ENCODE data around the gene C4B.
"Not testable (repeated sequence)": the region's sequence is repeated elsewhere in the genome, so short reads cannot be mapped to it uniquely, and the experiment has no call there.

Gene C4B

DNA sequence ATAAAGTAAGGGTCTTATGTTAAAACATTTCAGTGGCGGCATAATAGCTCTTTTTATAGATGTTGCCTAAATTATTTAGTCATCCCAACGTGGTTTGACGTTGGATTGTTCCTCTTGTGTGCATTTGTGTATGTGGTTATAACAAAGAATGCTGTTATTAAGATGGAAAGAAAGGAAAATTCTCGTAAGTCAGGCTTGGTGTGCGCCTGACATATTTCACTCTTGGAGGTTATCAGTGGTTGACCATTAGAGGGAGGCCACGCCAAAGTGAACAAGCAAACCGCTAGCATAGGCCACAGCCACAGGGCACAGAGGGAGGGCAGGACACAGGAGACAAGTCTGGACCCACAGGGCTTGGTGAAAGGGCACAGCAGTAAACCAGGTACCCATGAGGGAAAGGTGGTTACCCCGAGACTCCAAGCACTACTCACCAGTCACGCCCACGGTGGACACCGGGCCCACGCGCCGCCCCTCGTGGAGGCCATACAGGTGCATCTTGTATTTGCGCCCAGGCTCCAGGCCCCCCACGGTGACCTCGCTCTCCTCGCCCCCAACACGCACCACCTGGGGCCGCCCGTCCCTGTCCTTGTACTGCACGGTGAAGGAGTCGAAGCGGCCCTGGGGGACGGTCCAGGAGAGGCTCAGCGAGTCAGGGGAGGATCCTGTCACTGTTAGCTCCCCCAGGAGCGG is 46.5 kb downstream of the C4B start:
- no peak for DNase-seq
- Histone ChIP-seq H3K4me1 (peaks cover 0 to 12% (median 2%) of the 10 kb centered on the region in 4 donors), H3K27ac (no peak overlapping the region), H3K27me3 (no peaks in the 10 kb centered on the region), H3K4me3 (no peak overlapping the region), H3K9me3 (no peaks in the 10 kb centered on the region), H3K36me3 (peaks cover 26 to 80% (median 79%) of the 10 kb centered on the region in 3 donors)
- TF ChIP-seq CTCF (IDR thresholded peaks at IDR 0.05): no peak
- intact Hi-C loops (cut with DNase I; ENCODE audit: low total_unique reads): no loop called here

DNA sequence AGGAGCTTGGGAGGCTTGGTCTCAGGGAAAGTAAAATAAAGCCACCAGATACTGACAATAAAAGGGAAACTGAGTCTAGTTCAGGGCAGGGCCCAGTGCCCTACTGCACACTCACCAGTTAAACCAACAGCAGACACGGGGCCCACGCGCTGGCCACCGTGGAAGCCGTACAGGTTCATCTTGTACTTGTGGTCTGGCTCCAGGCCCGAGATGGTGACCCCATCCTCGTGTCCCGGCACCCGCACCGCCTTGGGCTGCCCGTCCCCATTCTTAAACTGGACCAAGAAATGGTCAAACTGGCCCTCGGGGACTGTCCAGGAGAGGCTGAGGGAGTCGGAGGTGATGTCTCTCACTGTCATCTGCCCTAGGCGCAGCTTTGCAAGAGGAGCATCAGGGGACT is 50.1 kb downstream of the C4B start:
- Histone ChIP-seq H3K27me3 (no peaks in the 10 kb centered on the region), H3K27ac (no peak overlapping the region), H3K9me3 (no peaks in the 10 kb centered on the region), H3K36me3 (peaks cover 35 to 84% (median 83%) of the 10 kb centered on the region in 3 donors), H3K4me1 (no peaks in the 10 kb centered on the region), H3K4me3 (no peak overlapping the region)
- TF ChIP-seq CTCF (IDR thresholded peaks at IDR 0.05): no peak
- intact Hi-C loops (cut with DNase I; ENCODE audit: low total_unique reads): no loop called here
- DNase-seq: no peak

GRCh38 chr6:32067521-32067920 is 52.9 kb downstream of the C4B start:
- peaks cover 38 to 78% (median 76%) of the 10 kb centered on the region in 3 donors for H3K36me3 ChIP-seq
- H3K4me1 ChIP-seq; H3K4me3 ChIP-seq; intact Hi-C loops (cut with DNase I; ENCODE audit: low total_unique reads); H3K9me3 ChIP-seq; H3K27me3 ChIP-seq; H3K27ac ChIP-seq; DNase-seq: not testable (repeated sequence)

DNA sequence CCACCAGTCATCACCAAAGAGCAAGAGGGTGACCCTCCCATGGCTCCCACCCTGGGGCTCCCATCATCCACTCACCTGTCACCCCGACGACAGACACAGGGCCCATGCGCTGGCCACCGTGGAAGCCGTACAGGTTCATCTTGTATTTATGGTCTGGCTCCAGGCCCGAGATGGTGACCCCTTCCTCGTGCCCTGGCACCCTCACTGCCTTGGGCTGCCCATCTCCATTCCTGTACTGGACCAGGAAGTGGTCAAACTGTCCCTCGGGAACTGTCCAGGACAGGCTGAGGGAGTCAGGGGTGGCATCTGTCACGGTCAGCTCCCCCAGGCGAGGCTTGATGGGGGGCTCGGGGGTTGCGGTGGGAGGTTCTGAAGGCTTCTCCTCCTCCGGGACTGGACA is 53.7 kb downstream of the C4B start:
- H3K27ac ChIP-seq; DNase-seq; H3K27me3 ChIP-seq; intact Hi-C loops (cut with DNase I; ENCODE audit: low total_unique reads); H3K4me3 ChIP-seq; H3K4me1 ChIP-seq; H3K9me3 ChIP-seq: not testable (repeated sequence)
- H3K36me3 ChIP-seq: peaks cover 36 to 84% (median 76%) of the 10 kb centered on the region in 3 donors

DNA sequence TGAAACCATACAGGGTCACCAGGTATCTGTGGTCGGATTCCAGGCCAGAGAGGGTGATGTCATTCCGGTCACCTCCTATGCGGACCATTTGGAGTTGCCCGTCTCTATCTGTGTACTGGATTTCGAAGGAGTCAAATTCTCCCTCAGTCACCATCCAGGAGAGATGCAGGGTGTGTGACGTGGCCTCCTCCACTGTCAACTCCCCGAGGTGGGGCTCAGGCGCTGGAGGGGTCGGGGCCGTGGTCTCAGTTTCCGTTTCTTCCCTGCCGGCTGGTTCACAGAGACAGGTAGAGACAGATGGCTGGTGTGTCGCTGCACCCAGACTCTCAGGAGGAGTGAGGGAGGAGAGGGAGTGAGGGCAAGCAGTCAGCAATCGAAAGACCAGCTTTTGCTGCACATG is 54.3 kb downstream of the C4B start:
- no peak for TF ChIP-seq CTCF (IDR thresholded peaks at IDR 0.05)
- no peaks in the 10 kb centered on the region for H3K27me3 ChIP-seq
- H3K9me3 ChIP-seq: no peaks in the 10 kb centered on the region
- no peak overlapping the region for H3K4me3 ChIP-seq
- H3K4me1 ChIP-seq: no peaks in the 10 kb centered on the region
- intact Hi-C loops (cut with DNase I; ENCODE audit: low total_unique reads): no loop called here
- peaks cover 38 to 86% (median 75%) of the 10 kb centered on the region in 3 donors for H3K36me3 ChIP-seq
- H3K27ac ChIP-seq: no peak overlapping the region
- no peak for DNase-seq

DNA sequence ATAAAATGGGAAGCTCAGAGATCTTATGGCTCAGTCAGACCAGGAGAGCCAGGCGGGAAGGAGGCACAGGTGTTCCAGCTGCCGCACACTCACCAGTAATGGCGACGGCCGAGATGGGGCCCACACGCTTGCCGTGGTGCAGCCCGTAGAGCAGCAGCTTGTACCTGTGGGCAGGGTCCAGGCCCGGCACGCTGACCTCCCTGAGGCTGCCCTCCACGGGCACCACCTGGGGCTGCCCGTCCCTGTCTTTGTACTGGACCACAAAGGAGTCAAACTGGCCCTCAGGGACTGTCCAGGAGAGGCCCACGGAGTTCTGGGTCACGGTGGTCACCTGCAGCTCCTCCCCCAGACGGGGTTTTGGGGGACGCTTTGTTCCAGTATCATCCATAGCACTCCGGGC is 54.9 kb downstream of the C4B start:
- TF ChIP-seq CTCF (IDR thresholded peaks at IDR 0.05): no peak
- intact Hi-C loops (cut with DNase I; ENCODE audit: low total_unique reads): no loop called here
- H3K4me3 ChIP-seq: no peak overlapping the region
- H3K4me1 ChIP-seq: no peaks in the 10 kb centered on the region
- peaks cover 32 to 86% (median 69%) of the 10 kb centered on the region in 3 donors for H3K36me3 ChIP-seq
- DNase-seq: no peak
- no peak overlapping the region for H3K27ac ChIP-seq
- no peaks in the 10 kb centered on the region for H3K9me3 ChIP-seq
- no peaks in the 10 kb centered on the region for H3K27me3 ChIP-seq
